GM18505 (cell line): ENCODE measurements around the gene SPC25.
A peak's percentile ranks its signal among the peaks of the same experiment; 100 is the strongest.
"Not testable (repeated sequence)": the region's sequence is repeated elsewhere in the genome, so short reads cannot be mapped to it uniquely, and the experiment has no call there.

ENCODE experiments used
- ATAC-seq: cut with Tn5 transposase; IDR thresholded peaks from one replicate; pipeline ENCODE4 v1.9.1; 2021; ENCODE audit not compliant: unreplicated experiment
- POLR2A ChIP-seq: IDR thresholded peaks from 4 replicates; pipeline ENCODE4 v1.6.1; 2011; ENCODE audit warnings: borderline replicate concordance; ENCODE audit not compliant: insufficient read depth, insufficient read length; ENCODE audit errors: extremely low read depth

Gene SPC25

GRCh38 chr2:168890006-168890782 is at the start of gene SPC25:
SPC25 (minus strand) TSS chr2:168890430; CDS start chr2:168889519, 911 bp downstream.
- peak; percentile 99 for ATAC-seq
- TF ChIP-seq POLR2A, result peak; percentile 47

- peak; percentile 67 for ATAC-seq
- TF ChIP-seq POLR2A, result no peak
These were observed 49.7 kb upstream of the SPC25 start for GRCh38 chr2:168939918-168940317.

- no peak for ATAC-seq
- no peak for TF ChIP-seq POLR2A
These were observed 48.8 kb upstream of the SPC25 start for GRCh38 chr2:168939061-168939460.

GRCh38 chr2:168935810-168936581 is 45.8 kb upstream of the SPC25 start:
- no peak for TF ChIP-seq POLR2A
- no peak for ATAC-seq

- no peak for TF ChIP-seq POLR2A
These were observed 44.6 kb upstream of the SPC25 start for GRCh38 chr2:168934826-168935225.

GRCh38 chr2:168932174-168932573 is 41.9 kb upstream of the SPC25 start:
- ATAC-seq, result not testable (repeated sequence)

More at GRCh38 chr2:168934826-168935225, 44.6 kb upstream of the SPC25 start:
- no peak for ATAC-seq

GRCh38 chr2:168930242-168930641 is 40.0 kb upstream of the SPC25 start:
- no peak for TF ChIP-seq POLR2A
- no peak for ATAC-seq

- TF ChIP-seq POLR2A, result no peak
- ATAC-seq, result no peak
These were observed 38.8 kb upstream of the SPC25 start for GRCh38 chr2:168929031-168929430.

GRCh38 chr2:168928113-168928831 is 38.0 kb upstream of the SPC25 start:
- no peak for TF ChIP-seq POLR2A
- ATAC-seq, result no peak

GRCh38 chr2:168926621-168927386 is 36.6 kb upstream of the SPC25 start:
- no peak for ATAC-seq
- TF ChIP-seq POLR2A, result no peak

GRCh38 chr2:168920504-168921157 is 30.4 kb upstream of the SPC25 start:
- ATAC-seq, result no peak
- no peak for TF ChIP-seq POLR2A

- no peak for ATAC-seq
- TF ChIP-seq POLR2A, result no peak
These were observed 26.1 kb upstream of the SPC25 start for GRCh38 chr2:168916331-168916675.
